ENCODE measurements around the gene RXYLT1. TPM values are rescaled to one million over a fixed set of nuclear protein-coding genes. Genes with fewer than 3 reads are reported as not detected.
"Not testable (repeated sequence)": the region's sequence is repeated elsewhere in the genome, so short reads cannot be mapped to it uniquely, and the experiment has no call there.

The RXYLT1 gene
- polyA plus RNA-seq, 3 donors from 2014 or later, result 10.9 to 17.4 (median 17.3) TPM

- Mint-ChIP-seq H3K4me1 (peaks cover 9 to 14% of the 10 kb centered on the region in 2 donors), H3K4me3 (peak overlapping the region in 3 of 5 donors; percentile 14 to 37 (median 22)), H3K27me3 (ENCODE audit: low read depth in 3 of 3) (peaks cover 2 to 12% (median 6%) of the 10 kb centered on the region in 3 donors), H3K27ac (no peak overlapping the region), H3K9me3 (no peaks in the 10 kb centered on the region), H3K36me3 (no peaks in the 10 kb centered on the region)
- no peak for DNase-seq
These were observed 61.9 kb downstream of the RXYLT1 start for GRCh38 chr12:63841571-63841970.

- peaks cover 9 to 14% of the 10 kb centered on the region in 2 donors for H3K4me1 Mint-ChIP-seq
- H3K36me3 Mint-ChIP-seq, H3K9me3 Mint-ChIP-seq, H3K27ac Mint-ChIP-seq, DNase-seq: not testable (repeated sequence)
- peaks cover 2 to 12% (median 6%) of the 10 kb centered on the region in 3 donors for H3K27me3 Mint-ChIP-seq (ENCODE audit: low read depth in 3 of 3)
- peak overlapping the region; percentile 69 to 78 (median 75) for H3K4me3 Mint-ChIP-seq
These were observed 63.0 kb downstream of the RXYLT1 start for GRCh38 chr12:63842750-63843149.

GRCh38 chr12:63843254-63843720 is 63.6 kb downstream of the RXYLT1 start:
- H3K4me3 Mint-ChIP-seq, result peak overlapping the region; percentile 69 to 78 (median 75)
- H3K4me1 Mint-ChIP-seq, result peaks cover 9 to 14% of the 10 kb centered on the region in 2 donors
- H3K27ac Mint-ChIP-seq, result peak overlapping the region in 2 of 6 donors; percentile 44 to 50

GRCh38 chr12:63843721-63844390 is 64.1 kb downstream of the RXYLT1 start:
- H3K36me3 Mint-ChIP-seq, result no peaks in the 10 kb centered on the region
- H3K4me1 Mint-ChIP-seq, result peaks cover 9 to 14% of the 10 kb centered on the region in 2 donors
- H3K27ac Mint-ChIP-seq, result no peak overlapping the region
- no peaks in the 10 kb centered on the region for H3K9me3 Mint-ChIP-seq
- DNase-seq, result peak; percentile 60 to 69 (median 69)
- H3K27me3 Mint-ChIP-seq (ENCODE audit: low read depth in 3 of 3), result peaks cover 6 to 10% (median 8%) of the 10 kb centered on the region in 3 donors
- peak overlapping the region; percentile 25 to 61 (median 59) for H3K4me3 Mint-ChIP-seq

More at GRCh38 chr12:63843254-63843720, 63.6 kb downstream of the RXYLT1 start:
- peak in 1 of 3 donors; percentile 34 for DNase-seq
- no peaks in the 10 kb centered on the region for H3K9me3 Mint-ChIP-seq
- H3K36me3 Mint-ChIP-seq, result no peaks in the 10 kb centered on the region
- H3K27me3 Mint-ChIP-seq (ENCODE audit: low read depth in 3 of 3), result peaks cover 2 to 9% (median 5%) of the 10 kb centered on the region in 3 donors

GRCh38 chr12:63844391-63845341 is 65.0 kb downstream of the RXYLT1 start, which contains the start of gene SRGAP1:
TSS of gene SRGAP1 (plus strand) at chr12:63844700. CDS start at chr12:63844817, 117 bp downstream.
- H3K27ac Mint-ChIP-seq, result peak within 1 kb of the TSS in 1 of 6 donors; percentile 67
- H3K4me1 Mint-ChIP-seq, result peaks cover 9 to 14% of the 10 kb centered on the region in 2 donors
- no peaks in the 10 kb centered on the region for H3K9me3 Mint-ChIP-seq
- H3K27me3 Mint-ChIP-seq (ENCODE audit: low read depth in 3 of 3), result peaks cover 6 to 10% (median 8%) of the 10 kb centered on the region in 3 donors
- no peak for DNase-seq
- peak within 1 kb of the TSS; percentile 87 to 92 (median 89) for H3K4me3 Mint-ChIP-seq
- no peaks in the 10 kb centered on the region for H3K36me3 Mint-ChIP-seq

- Mint-ChIP-seq H3K27ac (no peak overlapping the region), H3K4me3 (peak overlapping the region in 3 of 5 donors; percentile 26 to 92 (median 34))
These were observed 66.0 kb downstream of the RXYLT1 start for GRCh38 chr12:63845726-63846125.

GRCh38 chr12:63846238-63846967 is 66.7 kb downstream of the RXYLT1 start:
- H3K4me1 Mint-ChIP-seq, result peaks cover 9 to 14% of the 10 kb centered on the region in 2 donors

More at GRCh38 chr12:63845726-63846125, 66.0 kb downstream of the RXYLT1 start:
- DNase-seq, result no peak
- H3K9me3 Mint-ChIP-seq, result no peaks in the 10 kb centered on the region
- no peaks in the 10 kb centered on the region for H3K36me3 Mint-ChIP-seq
- peaks cover 6 to 10% (median 8%) of the 10 kb centered on the region in 3 donors for H3K27me3 Mint-ChIP-seq (ENCODE audit: low read depth in 3 of 3)
- H3K4me1 Mint-ChIP-seq, result peaks cover 9 to 14% of the 10 kb centered on the region in 2 donors

GRCh38 chr12:63848450-63848849 is 68.7 kb downstream of the RXYLT1 start:
- Mint-ChIP-seq H3K9me3 (no peaks in the 10 kb centered on the region), H3K36me3 (no peaks in the 10 kb centered on the region), H3K27me3 (ENCODE audit: low read depth in 3 of 3) (peaks cover 6 to 10% (median 6%) of the 10 kb centered on the region in 3 donors), H3K4me1 (peaks cover 5 to 9% of the 10 kb centered on the region in 2 donors), H3K27ac (no peak overlapping the region), H3K4me3 (no peak overlapping the region)
- no peak for DNase-seq

More at GRCh38 chr12:63846238-63846967, 66.7 kb downstream of the RXYLT1 start:
- Mint-ChIP-seq H3K27me3 (ENCODE audit: low read depth in 3 of 3) (peaks cover 6 to 10% (median 8%) of the 10 kb centered on the region in 3 donors), H3K36me3 (no peaks in the 10 kb centered on the region), H3K27ac (no peak overlapping the region), H3K9me3 (no peaks in the 10 kb centered on the region), H3K4me3 (no peak overlapping the region)
- no peak for DNase-seq

GRCh38 chr12:63849106-63849620 is 69.5 kb downstream of the RXYLT1 start:
- H3K27me3 Mint-ChIP-seq (ENCODE audit: low read depth in 3 of 3), result peaks cover 6 to 10% (median 6%) of the 10 kb centered on the region in 3 donors
- DNase-seq, result no peak
- no peaks in the 10 kb centered on the region for H3K9me3 Mint-ChIP-seq
- H3K36me3 Mint-ChIP-seq, result no peaks in the 10 kb centered on the region
- H3K27ac Mint-ChIP-seq, result no peak overlapping the region
- H3K4me1 Mint-ChIP-seq, result peaks cover 5 to 9% of the 10 kb centered on the region in 2 donors
- H3K4me3 Mint-ChIP-seq, result no peak overlapping the region

GRCh38 chr12:63849641-63850040 is 69.9 kb downstream of the RXYLT1 start:
- DNase-seq, result no peak
- Mint-ChIP-seq H3K27ac (no peak overlapping the region), H3K4me1 (peaks cover 3 to 5% of the 10 kb centered on the region in 2 donors), H3K27me3 (ENCODE audit: low read depth in 3 of 3) (peaks cover 6 to 8% (median 6%) of the 10 kb centered on the region in 3 donors), H3K4me3 (no peak overlapping the region), H3K36me3 (no peaks in the 10 kb centered on the region), H3K9me3 (no peaks in the 10 kb centered on the region)

- Mint-ChIP-seq H3K9me3 (no peaks in the 10 kb centered on the region), H3K4me1 (no peaks in the 10 kb centered on the region), H3K27me3 (ENCODE audit: low read depth in 3 of 3) (peaks cover 1 to 3% (median 3%) of the 10 kb centered on the region in 3 donors), H3K36me3 (no peaks in the 10 kb centered on the region), H3K27ac (no peak overlapping the region), H3K4me3 (no peak overlapping the region)
- no peak for DNase-seq
These were observed 74.3 kb downstream of the RXYLT1 start for GRCh38 chr12:63853978-63854377.

- H3K27me3 Mint-ChIP-seq (ENCODE audit: low read depth in 3 of 3), result peaks cover 1 to 3% (median 3%) of the 10 kb centered on the region in 3 donors
- no peaks in the 10 kb centered on the region for H3K9me3 Mint-ChIP-seq
- no peak overlapping the region for H3K27ac Mint-ChIP-seq
- DNase-seq, result no peak
- no peaks in the 10 kb centered on the region for H3K4me1 Mint-ChIP-seq
- no peaks in the 10 kb centered on the region for H3K36me3 Mint-ChIP-seq
- no peak overlapping the region for H3K4me3 Mint-ChIP-seq
These were observed 75.6 kb downstream of the RXYLT1 start for GRCh38 chr12:63855299-63855698.
